Immature natural killer cell (primary cell): ENCODE results near the gene CAMK2B. TPM values are rescaled to one million over a fixed set of nuclear protein-coding genes. Genes with fewer than 3 reads are reported as not detected.

Experiments used
- DNase-seq, 3 donors: peaks; one replicate each; pipeline ENCODE4 v3.0.0; 2022; ENCODE audit warnings: mixed read lengths in 1 of 3
- H3K27ac Mint-ChIP-seq, 6 donors: one replicate each; pipeline ENCODE4 v1.8.0; 2020; ENCODE audit warnings: mixed read lengths in 6 of 6, mild to moderate bottlenecking in 5 of 6, inconsistent platforms in 4 of 6, moderate library complexity in 3 of 6
- H3K27me3 Mint-ChIP-seq, 3 donors: one replicate each; pipeline ENCODE4 v1.8.0; 2020 to 2021; ENCODE audit warnings: low read depth in 3 of 3, mild to moderate bottlenecking in 3 of 3, mixed read lengths in 3 of 3, moderate library complexity in 3 of 3, inconsistent platforms in 1 of 3
- H3K36me3 Mint-ChIP-seq, 3 donors: one replicate each; pipeline ENCODE4 v1.8.0; 2020; ENCODE audit warnings: mixed read lengths in 3 of 3, inconsistent platforms in 2 of 3, mild to moderate bottlenecking in 2 of 3
- H3K4me1 Mint-ChIP-seq, 2 donors: one replicate each; pipeline ENCODE4 v1.8.0; 2020; ENCODE audit warnings: inconsistent platforms in 2 of 2, mild to moderate bottlenecking in 2 of 2, mixed read lengths in 2 of 2, moderate library complexity in 1 of 2
- H3K4me3 Mint-ChIP-seq, 5 donors: one replicate each; pipeline ENCODE4 v1.8.0; 2020; ENCODE audit warnings: mild to moderate bottlenecking in 5 of 5, mixed read lengths in 5 of 5, inconsistent platforms in 3 of 5, moderate library complexity in 3 of 5
- H3K9me3 Mint-ChIP-seq, 6 donors: one replicate each; pipeline ENCODE4 v1.8.0; 2020; ENCODE audit warnings: mild to moderate bottlenecking in 6 of 6, mixed read lengths in 6 of 6, inconsistent platforms in 4 of 6, moderate library complexity in 3 of 6
- polyA plus RNA-seq, 3 donors: library from polyadenylated mRNA; unstranded; fragments of 300-500 nt; fragmentation: Illumina TruSeq; gene quantifications; one replicate each; pipeline ENCODE4 v1.2.3, GENCODE V29; 2021

CAMK2B gene
- polyA plus RNA-seq, 3 donors from 2014 or later, result not detected

DNA sequence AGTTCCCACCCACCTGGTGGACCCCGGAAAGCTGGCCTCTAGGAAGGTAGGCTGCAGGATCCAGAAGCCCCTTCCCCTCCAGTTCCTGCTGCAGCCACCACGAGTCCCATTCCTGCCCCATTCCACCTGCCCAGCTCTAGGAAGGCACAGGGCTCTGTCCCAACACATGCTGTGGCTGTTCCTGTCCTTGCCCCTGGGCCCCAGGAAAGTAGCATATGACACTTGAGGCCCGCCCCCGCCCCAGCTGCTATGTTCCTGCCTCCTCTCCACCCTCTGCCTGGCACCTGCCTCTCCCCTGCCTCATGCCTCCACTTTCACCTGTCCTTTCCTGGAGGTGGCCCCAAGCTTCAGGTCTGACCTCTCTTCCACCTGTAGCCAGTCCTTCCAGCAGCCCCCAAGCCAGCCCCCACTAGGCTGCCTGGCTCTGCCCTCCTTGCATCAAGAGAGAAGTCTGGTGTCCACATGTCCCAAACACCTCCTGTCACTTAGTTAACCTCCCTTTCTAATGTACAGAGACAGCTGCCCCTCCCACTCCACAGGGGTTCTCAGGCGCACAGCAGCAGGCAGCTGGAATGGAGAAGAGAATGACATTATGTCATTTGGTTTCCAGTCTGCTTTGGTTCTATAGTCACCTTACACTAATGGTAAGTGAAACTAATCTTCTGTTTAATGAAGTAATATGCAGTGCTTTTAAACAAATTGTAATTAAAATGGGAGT lies 101.9 kb downstream of the CAMK2B start:
- Mint-ChIP-seq H3K36me3 (no peaks in the 10 kb centered on the region), H3K27ac (no peak overlapping the region)

DNA sequence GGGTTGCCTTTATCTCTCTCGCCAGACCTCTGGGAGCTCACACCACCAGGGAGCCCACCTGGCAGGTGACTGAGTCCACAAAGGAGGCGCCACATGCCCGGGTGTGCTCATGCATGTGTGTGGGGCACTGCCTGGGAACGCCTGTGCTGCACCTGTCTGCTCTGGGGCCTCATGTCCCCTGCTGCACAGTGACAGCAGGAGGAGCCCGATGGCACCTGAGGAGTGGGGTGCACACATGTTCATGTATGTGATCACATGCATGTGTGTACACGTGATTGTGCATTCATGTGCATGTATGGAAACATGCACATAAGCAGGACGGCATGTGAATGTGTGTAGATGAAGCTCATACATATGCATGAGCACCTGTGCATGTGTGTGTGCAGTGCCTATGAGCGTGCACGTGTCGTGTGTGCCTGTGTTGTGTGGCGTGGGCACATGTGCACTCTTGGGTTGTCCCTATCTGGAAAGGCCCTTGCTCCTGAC lies 102.6 kb downstream of the CAMK2B start:
- DNase-seq, result no peak
- H3K27me3 Mint-ChIP-seq, result peaks cover 0 to 5% (median 3%) of the 10 kb centered on the region in 3 donors
- no peak overlapping the region for H3K27ac Mint-ChIP-seq
- no peak overlapping the region for H3K4me3 Mint-ChIP-seq
- no peaks in the 10 kb centered on the region for H3K4me1 Mint-ChIP-seq
- no peaks in the 10 kb centered on the region for H3K36me3 Mint-ChIP-seq
- H3K9me3 Mint-ChIP-seq, result no peaks in the 10 kb centered on the region

More for the DNA sequence above, 101.9 kb downstream of the CAMK2B start:
- H3K4me1 Mint-ChIP-seq, result no peaks in the 10 kb centered on the region
- H3K27me3 Mint-ChIP-seq, result peaks cover 0 to 5% (median 3%) of the 10 kb centered on the region in 3 donors
- H3K9me3 Mint-ChIP-seq, result no peaks in the 10 kb centered on the region
- no peak for DNase-seq
- no peak overlapping the region for H3K4me3 Mint-ChIP-seq

DNA sequence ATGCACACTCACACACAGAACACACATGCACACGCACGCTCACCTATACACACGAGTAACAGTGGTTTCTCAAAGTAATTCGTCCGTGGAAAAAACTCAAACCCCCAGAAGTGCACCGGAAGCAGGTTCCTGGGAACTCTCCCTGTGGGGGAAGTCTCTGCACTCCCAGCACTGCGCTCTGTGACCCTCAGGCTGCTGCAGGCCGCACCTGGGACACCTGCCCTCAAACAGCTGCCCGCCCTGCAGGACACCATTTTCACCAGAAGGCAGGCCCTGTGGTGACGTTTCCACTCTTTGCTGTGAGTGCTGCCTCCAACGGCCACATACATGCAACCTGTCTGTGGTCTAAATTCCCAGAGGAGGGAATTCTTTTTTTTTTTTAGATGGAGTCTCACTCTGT lies 103.3 kb downstream of the CAMK2B start:
- no peak overlapping the region for H3K27ac Mint-ChIP-seq
- H3K9me3 Mint-ChIP-seq, result no peaks in the 10 kb centered on the region
- no peak for DNase-seq

DNA sequence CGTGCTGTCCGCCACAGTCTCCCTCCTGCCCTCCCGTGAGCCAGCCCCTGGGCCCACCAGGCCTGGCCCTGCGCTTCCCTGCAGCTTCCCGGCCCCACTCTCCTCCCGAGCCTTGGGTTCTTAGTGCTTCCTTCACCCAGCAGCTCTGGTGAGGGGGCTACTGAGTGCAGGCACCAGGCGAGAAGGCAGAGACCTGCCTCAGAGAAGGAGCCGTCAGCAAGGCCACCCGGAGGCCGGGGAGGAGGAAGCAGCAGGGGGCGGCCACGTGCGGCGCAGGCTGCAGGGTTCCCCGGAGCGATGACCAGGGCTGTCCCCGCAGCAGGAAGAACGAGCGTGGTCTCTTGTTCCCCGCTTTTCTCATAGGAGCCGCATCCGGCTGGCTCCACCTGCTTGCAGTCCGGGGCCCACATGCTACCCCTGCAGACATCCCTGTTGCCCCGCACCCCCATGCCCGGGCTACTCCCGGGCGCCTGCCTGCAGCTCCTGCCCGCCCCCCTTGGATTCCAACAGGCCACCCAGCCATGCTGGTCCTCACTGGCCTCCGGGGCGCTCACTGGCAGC lies 104.1 kb downstream of the CAMK2B start:
- Mint-ChIP-seq H3K27ac (no peak overlapping the region), H3K36me3 (no peaks in the 10 kb centered on the region), H3K27me3 (peaks cover 0 to 5% (median 3%) of the 10 kb centered on the region in 3 donors), H3K4me1 (no peaks in the 10 kb centered on the region), H3K4me3 (no peak overlapping the region), H3K9me3 (no peaks in the 10 kb centered on the region)
- DNase-seq, result no peak

More for the DNA sequence above, 103.3 kb downstream of the CAMK2B start:
- Mint-ChIP-seq H3K27me3 (peaks cover 0 to 5% (median 3%) of the 10 kb centered on the region in 3 donors), H3K36me3 (no peaks in the 10 kb centered on the region), H3K4me3 (no peak overlapping the region), H3K4me1 (no peaks in the 10 kb centered on the region)

DNA sequence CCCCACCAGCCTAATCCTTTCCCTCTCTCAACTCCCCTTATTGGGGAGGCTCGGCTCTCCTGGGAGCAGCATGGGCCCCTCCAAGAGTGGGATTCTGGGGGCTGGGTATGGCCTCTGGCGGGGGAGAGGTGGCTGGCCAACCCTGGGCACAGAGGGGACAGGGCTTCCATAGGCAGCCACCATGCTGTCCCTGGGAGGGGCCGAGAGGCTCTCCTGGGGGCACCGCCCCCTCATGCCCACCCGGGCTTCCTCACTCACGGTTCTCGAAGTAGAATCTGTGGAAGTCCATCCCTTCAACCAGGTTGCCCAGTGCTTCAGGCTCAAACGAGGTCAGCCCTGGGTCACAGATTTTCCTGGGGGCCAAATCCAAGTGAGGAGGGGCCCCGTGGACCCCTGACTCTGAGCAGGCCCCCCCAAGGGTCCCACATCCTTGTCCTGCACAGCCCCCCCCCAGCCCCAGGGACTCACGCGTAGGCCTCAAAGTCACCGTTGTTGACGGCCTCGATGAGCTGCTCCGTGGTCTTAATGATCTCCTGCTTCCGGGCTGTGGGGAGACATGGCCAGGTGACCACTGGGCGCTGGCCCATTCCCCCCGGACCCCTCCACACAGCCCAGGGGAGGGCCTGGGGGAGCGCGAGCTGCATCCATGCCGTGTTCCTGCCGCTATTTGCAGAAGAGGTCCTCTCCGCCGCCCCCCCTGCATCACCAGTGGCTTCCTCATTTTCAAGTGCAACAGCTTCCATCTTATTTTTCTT lies 104.9 kb downstream of the CAMK2B start:
- Mint-ChIP-seq H3K27me3 (peaks cover 0 to 3% (median 0%) of the 10 kb centered on the region in 3 donors), H3K4me1 (no peaks in the 10 kb centered on the region), H3K4me3 (no peak overlapping the region), H3K36me3 (no peaks in the 10 kb centered on the region), H3K9me3 (no peaks in the 10 kb centered on the region), H3K27ac (no peak overlapping the region)
- DNase-seq, result no peak

DNA sequence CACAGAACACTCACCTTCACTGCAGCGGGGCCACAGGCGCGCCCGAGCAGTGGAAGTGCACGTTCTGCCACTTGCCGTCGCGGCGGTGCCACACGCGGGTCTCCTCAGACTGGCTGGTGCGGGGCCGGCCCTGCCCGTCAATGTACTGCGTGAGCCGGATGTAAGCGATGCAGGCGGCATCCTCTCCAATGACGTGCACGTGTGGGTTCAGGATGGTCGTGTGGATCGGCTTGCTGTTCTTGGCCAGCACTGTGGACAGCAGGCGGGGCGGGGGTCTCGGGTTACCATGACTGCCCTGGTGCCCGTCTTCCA lies 105.4 kb downstream of the CAMK2B start:
- Mint-ChIP-seq H3K4me1 (no peaks in the 10 kb centered on the region), H3K36me3 (no peaks in the 10 kb centered on the region), H3K27ac (no peak overlapping the region), H3K9me3 (no peaks in the 10 kb centered on the region), H3K27me3 (peaks cover 0 to 3% (median 0%) of the 10 kb centered on the region in 3 donors), H3K4me3 (no peak overlapping the region)
- DNase-seq, result no peak

DNA sequence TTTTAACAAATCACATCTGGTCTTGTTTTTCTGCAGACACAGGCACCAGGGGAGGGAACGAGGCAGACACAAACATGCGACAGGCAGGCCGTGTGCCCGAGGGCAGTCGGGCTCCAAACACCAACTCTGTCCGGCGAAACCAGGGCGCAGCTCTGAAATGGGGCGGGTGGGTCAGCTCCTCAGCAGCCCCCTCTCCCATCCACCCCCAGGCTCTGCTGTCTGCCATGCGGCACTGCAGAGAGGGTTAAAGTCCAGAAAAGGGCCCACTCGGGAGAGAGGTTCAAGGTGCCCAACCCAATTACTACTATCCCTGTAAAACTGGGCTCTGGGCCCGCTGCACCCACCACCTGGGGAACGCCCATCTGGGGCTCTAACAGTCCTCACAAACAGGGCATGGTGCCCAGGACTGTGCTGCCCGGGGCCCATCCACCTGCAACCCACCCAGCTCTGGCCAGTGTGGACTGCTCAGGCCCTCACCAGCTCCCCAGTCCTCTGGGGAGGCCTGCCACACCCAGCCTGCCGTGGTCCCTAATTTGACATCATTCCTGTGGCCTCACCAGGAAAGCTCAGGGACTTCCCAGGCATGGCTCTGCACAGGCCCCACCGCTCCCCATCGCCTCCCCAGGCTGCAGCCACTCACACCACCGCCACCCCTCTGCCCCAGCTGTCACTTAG lies 105.9 kb downstream of the CAMK2B start:
- Mint-ChIP-seq H3K4me1 (no peaks in the 10 kb centered on the region), H3K27ac (no peak overlapping the region), H3K27me3 (peaks cover 0 to 3% (median 0%) of the 10 kb centered on the region in 3 donors), H3K9me3 (no peaks in the 10 kb centered on the region), H3K36me3 (no peaks in the 10 kb centered on the region), H3K4me3 (no peak overlapping the region)
- no peak for DNase-seq

DNA sequence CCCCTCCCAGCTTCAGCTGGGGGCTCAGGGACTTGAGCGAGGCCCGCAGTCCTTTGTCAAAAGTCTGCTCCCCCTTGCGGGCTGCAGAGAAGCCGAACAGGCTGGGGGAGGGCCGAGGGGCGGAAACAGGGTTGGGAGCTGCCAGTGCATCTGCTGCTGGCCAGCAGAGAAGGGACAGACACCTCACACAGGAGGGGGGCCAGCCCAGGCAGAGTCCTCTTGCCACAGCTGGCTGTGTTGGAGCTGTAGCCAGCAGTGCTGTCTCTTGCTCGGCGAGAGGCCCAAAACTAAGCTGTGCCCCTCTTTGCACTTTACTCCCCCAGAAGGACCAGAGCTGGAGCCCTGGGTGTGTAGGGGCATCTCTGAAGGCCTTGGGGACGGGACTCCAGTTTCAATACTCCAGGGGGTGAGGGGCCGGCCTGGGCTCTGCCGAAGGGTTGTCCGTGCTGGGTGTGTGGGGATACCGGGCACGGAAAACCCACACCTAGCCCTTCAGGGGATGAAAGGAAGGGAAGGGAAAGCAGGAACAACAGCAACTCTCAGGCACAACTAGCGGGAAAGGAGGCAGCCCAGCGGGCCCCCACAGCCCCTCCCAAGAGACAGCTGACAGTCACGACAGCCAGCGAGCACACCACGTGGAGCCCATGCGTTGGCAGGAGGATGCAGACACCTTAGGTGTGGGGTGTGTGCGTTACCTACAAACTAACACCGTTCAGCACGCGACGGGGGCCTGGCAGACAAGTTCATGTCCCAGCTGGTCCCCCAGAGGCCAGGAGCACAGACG lies 106.8 kb downstream of the CAMK2B start:
- H3K9me3 Mint-ChIP-seq, result no peaks in the 10 kb centered on the region
- H3K27ac Mint-ChIP-seq, result no peak overlapping the region
- H3K4me1 Mint-ChIP-seq, result no peaks in the 10 kb centered on the region
- no peak for DNase-seq
- no peak overlapping the region for H3K4me3 Mint-ChIP-seq
- H3K36me3 Mint-ChIP-seq, result peaks cover 0 to 3% (median 0%) of the 10 kb centered on the region in 3 donors
- H3K27me3 Mint-ChIP-seq, result peaks cover 0 to 3% (median 0%) of the 10 kb centered on the region in 3 donors

DNA sequence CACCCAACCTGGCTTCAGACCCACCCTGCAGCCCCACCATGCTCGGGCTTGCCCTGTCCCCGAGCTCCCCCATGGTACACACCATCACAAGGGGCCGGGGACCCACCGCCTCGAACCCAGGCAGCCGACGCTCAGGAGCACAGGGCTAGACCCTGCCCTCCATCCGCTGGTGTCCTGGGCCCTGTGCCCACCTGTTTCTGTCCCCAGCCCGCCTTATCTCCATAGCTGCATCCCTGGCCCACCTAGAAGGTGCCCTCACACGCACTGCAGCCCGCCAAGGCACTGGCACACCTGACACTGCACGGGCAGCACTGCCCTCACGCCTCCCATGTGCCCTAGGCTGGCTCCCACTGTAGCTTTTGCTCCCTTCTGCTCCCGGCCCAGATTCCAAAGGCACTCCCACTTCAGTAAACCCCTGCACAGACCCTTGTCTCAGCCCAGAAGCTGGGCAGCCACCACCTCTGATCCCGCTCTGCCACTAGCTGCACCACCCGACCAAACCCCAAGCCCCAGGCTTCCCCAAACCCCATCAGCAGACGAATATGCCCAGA lies 107.5 kb downstream of the CAMK2B start:
- no peaks in the 10 kb centered on the region for H3K4me1 Mint-ChIP-seq
- H3K27ac Mint-ChIP-seq, result no peak overlapping the region
- H3K27me3 Mint-ChIP-seq, result peaks cover 0 to 3% (median 0%) of the 10 kb centered on the region in 3 donors
- H3K9me3 Mint-ChIP-seq, result no peaks in the 10 kb centered on the region
- H3K4me3 Mint-ChIP-seq, result no peak overlapping the region
- no peak for DNase-seq
- peaks cover 0 to 3% (median 0%) of the 10 kb centered on the region in 3 donors for H3K36me3 Mint-ChIP-seq

DNA sequence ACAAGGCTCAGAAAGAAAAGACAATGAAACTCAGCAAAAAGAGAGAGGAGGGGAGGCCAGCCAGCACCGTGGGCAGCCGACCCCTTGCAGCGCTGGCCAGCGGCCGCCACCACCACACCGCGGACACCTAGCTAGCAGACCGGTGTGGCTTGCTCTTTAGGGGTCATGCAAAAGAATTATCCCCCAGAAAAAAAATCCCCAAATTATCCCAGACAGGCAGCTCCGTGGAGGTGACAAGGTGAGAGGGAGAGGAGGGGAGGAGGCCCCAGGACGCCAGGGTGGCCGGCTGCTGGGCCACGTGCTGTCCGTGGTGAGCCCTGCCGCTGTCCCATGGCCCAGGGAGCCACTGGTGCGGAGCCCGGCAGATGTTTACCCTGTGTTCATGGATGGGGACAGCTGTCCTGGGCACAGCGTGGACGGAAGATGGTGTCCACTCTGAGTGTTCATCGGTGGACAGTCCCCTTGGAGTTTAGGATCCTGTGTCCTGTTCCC lies 108.1 kb downstream of the CAMK2B start:
- H3K4me1 Mint-ChIP-seq, result no peaks in the 10 kb centered on the region
- no peaks in the 10 kb centered on the region for H3K9me3 Mint-ChIP-seq
- peaks cover 0 to 3% (median 0%) of the 10 kb centered on the region in 3 donors for H3K27me3 Mint-ChIP-seq
- no peak overlapping the region for H3K27ac Mint-ChIP-seq
- no peak for DNase-seq
- no peak overlapping the region for H3K4me3 Mint-ChIP-seq
- peaks cover 0 to 7% (median 4%) of the 10 kb centered on the region in 3 donors for H3K36me3 Mint-ChIP-seq

DNA sequence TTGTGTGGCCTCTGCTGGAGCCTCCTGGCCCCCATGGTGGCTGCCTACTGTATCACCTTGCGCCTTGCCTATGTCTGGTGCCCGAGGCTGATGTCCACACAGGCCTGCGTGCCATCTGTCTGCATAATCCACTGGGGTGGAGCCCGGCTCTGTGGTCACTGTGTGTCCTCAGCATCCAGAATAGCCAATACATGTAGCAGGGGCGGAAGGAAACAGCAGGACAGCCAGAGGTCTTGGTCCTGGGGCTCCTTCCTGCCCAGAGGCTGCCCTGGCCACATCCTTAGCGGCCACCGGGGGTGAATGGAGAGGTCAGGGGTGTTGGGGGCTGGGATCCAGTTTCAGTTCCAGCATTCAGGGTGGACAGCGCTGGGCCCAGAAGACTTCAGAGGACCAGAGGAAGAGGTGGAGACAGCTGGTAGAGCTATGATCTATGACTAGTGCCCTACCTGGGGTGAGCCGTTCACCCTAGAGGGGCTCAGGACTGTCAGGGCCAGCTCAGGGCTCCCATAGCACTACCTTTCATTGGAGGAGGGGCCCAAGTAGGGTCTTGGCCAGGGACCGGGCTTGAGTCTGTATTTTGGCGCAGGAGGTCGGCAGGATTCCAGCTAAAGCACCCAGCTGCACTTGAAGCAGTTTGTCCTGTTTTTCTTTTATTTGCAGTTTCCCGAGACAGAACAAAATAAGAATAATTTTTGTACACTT lies 108.7 kb downstream of the CAMK2B start:
- Mint-ChIP-seq H3K27ac (no peak overlapping the region), H3K4me1 (peaks cover 0 to 1% of the 10 kb centered on the region in 2 donors), H3K27me3 (peaks cover 0 to 3% (median 0%) of the 10 kb centered on the region in 3 donors), H3K9me3 (no peaks in the 10 kb centered on the region), H3K36me3 (peaks cover 0 to 10% (median 8%) of the 10 kb centered on the region in 3 donors), H3K4me3 (no peak overlapping the region)
- no peak for DNase-seq

DNA sequence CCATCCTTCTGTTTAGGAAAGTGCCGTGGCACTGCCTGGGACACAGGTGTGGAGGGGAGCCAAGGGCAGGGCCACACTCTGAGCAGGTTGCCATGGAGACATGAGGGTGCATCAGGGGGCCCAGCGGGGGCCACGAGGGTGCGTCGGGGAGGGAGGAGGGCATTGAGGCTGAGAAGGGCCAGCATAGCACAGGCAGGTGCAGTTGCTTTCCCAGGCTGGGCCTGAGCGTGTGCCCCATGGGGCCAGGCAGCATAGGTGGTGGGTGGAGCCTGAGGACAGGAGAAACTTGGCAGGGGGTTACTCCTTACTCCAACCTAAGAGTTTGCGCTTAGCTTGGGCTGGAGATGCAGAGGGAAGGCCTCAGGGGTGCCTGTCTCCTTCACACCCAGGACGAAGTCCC lies 109.4 kb downstream of the CAMK2B start:
- Mint-ChIP-seq H3K9me3 (no peaks in the 10 kb centered on the region), H3K4me1 (peaks cover 0 to 6% of the 10 kb centered on the region in 2 donors), H3K4me3 (no peak overlapping the region), H3K27me3 (peaks cover 0 to 3% (median 0%) of the 10 kb centered on the region in 3 donors), H3K27ac (no peak overlapping the region), H3K36me3 (peaks cover 4 to 15% (median 13%) of the 10 kb centered on the region in 3 donors)
- DNase-seq, result no peak
